CD4-positive, alpha-beta memory T cell (primary cell): Measurements from ENCODE around the gene VAV2. TPM values are rescaled to one million over a fixed set of nuclear protein-coding genes. Genes with fewer than 3 reads are reported as not detected.

Experiments used
- CTCF ChIA-PET: fragments of 350-600 bp; sonication (Branson Sonifier 250); formaldehyde crosslinking; loops from one replicate; lab custom pipeline; 2021; ENCODE audit warnings: inconsistent platforms; ENCODE audit not compliant: partially characterized antibody; lab: Charles Lee
- POLR2A ChIA-PET: fragments of 350-600 bp; sonication (Branson Sonifier 250); formaldehyde crosslinking; loops from one replicate; lab custom pipeline; 2021; ENCODE audit not compliant: partially characterized antibody; lab: Charles Lee
- DNase-seq, 5 donors: peaks; one replicate each; pipeline versions ENCODE4 v3.0.0 to v3.0.0-alpha.2; 2020 to 2022; ENCODE audit warnings: mixed read lengths in 1 of 5
- H3K27ac ChIP-seq: one replicate; pipeline ENCODE4 v1.7.0; 2013; ENCODE audit warnings: low read depth, low read length
- H3K27me3 ChIP-seq: 2 replicates; pipeline ENCODE4 v1.7.0; 2013; ENCODE audit warnings: mild to moderate bottlenecking, low read length, moderate library complexity; ENCODE audit not compliant: insufficient read depth
- H3K36me3 ChIP-seq: 2 replicates; pipeline ENCODE4 v1.7.0; 2013; ENCODE audit warnings: mild to moderate bottlenecking, low read length, moderate library complexity; ENCODE audit not compliant: insufficient read depth
- H3K4me1 ChIP-seq: 2 replicates; pipeline ENCODE4 v1.7.0; 2013; ENCODE audit warnings: mild to moderate bottlenecking, low read length, moderate library complexity; ENCODE audit not compliant: insufficient read depth
- H3K4me3 ChIP-seq, 2 donors: one replicate each; pipeline ENCODE4 v1.7.0; 2013; ENCODE audit warnings: low read length in 2 of 2, mild to moderate bottlenecking in 1 of 2
- H3K9me3 ChIP-seq, 2 donors: one replicate each; pipeline ENCODE4 v1.7.0; 2013; ENCODE audit warnings: low read length in 2 of 2, control low read depth in 1 of 2; ENCODE audit not compliant: control insufficient read depth in 1 of 2
- H3K27ac Mint-ChIP-seq, 7 donors: one replicate each; pipeline ENCODE4 v1.8.0; 2020 to 2021; ENCODE audit warnings: mixed read lengths in 7 of 7, mild to moderate bottlenecking in 6 of 7, inconsistent platforms in 3 of 7, moderate library complexity in 3 of 7
- H3K27me3 Mint-ChIP-seq, 2 donors: one replicate each; pipeline ENCODE4 v1.8.0; 2020 to 2021; ENCODE audit warnings: mixed read lengths in 2 of 2
- H3K36me3 Mint-ChIP-seq, 2 donors: one replicate each; pipeline ENCODE4 v1.8.0; 2020 to 2021; ENCODE audit warnings: mixed read lengths in 2 of 2, inconsistent platforms in 1 of 2, mild to moderate bottlenecking in 1 of 2
- H3K4me1 Mint-ChIP-seq, 4 donors: one replicate each; pipeline ENCODE4 v1.8.0; 2020 to 2021; ENCODE audit warnings: mixed read lengths in 4 of 4, mild to moderate bottlenecking in 1 of 4
- H3K4me3 Mint-ChIP-seq, 8 donors: one replicate each; pipeline ENCODE4 v1.8.0; 2020 to 2021; ENCODE audit warnings: mixed read lengths in 8 of 8, mild to moderate bottlenecking in 7 of 8, moderate library complexity in 6 of 8, inconsistent platforms in 3 of 8
- H3K9me3 Mint-ChIP-seq, 8 donors: one replicate each; pipeline ENCODE4 v1.8.0; 2020 to 2021; ENCODE audit warnings: mixed read lengths in 8 of 8, mild to moderate bottlenecking in 5 of 8, inconsistent platforms in 3 of 8, moderate library complexity in 1 of 8
- intact Hi-C: fragments of 100-400 bp; cut with micrococcal nuclease; formaldehyde crosslinking; loops from one replicate; pipeline ENCODE4 v1.15.1; 2023
- polyA plus RNA-seq, 2 donors: library from polyadenylated mRNA; unstranded; fragments of 300-500 nt; fragmentation: Illumina TruSeq; gene quantifications; one replicate each; pipeline ENCODE4 v1.2.3, GENCODE V29; 2021
- total RNA-seq, 2 experiments: library from RNA; stranded (reverse); gene quantifications; one replicate each; pipeline ENCODE4 v1.2.3, GENCODE V29; 2021

The VAV2 gene
- total and polyA plus RNA-seq, 4 experiments from 2014 or later, result 0.26 to 3.0 (median 1.0) TPM

DNA sequence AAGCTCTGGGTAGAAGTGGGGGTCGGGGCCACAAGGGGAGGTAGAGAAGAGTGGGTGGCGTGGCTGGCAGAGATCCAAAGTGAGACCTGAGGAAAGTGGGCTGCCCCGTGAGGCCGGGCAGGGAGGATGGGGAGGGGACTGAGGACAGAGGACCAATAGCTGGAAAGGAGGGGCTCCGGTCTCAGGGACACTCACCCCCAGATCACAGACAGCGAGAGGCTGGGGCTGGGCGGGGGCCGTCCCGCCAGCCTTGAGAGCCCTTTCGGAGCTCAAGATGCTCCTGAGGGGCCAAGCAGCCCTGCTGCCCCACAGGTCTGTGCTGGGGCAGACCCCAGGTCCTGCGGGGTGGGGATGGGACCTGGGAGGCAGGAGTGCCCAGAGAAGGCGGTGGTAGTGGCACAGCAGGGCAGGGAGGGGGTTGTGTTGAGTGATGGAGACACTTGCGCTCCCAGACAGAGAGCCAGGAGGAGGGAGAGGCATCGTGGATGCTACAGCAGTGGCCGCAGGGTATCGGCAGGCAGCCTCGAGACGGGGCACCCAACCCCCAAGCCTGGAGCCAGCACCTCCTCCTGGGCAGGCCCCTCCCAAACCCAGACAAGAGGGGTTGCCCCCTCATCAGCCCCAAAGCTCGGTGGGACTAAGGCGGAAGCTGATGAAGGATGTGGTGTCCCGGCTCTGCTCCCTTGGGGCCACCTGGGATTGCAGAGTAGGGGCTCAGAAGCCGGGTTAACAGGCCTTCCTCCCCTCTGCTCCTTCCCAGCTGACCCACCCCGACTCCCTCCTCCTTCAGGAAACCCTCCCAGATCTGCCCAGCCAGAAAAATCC lies 257.3 kb downstream of the VAV2 start:
- H3K27me3 ChIP-seq, result no peaks in the 10 kb centered on the region
- no peak for DNase-seq
- no peaks in the 10 kb centered on the region for H3K36me3 ChIP-seq
- peaks cover 15% of the 10 kb centered on the region for H3K4me1 ChIP-seq
- H3K4me3 Mint-ChIP-seq, result no peak overlapping the region
- H3K36me3 Mint-ChIP-seq, result no peaks in the 10 kb centered on the region
- no peak overlapping the region for H3K27ac Mint-ChIP-seq
- CTCF ChIA-PET, result interaction anchor here (2.2 kb wide), 1 partner anchor 8 kb away, joined by 10 read pairs; no protein-coding TSS in a partner anchor
- POLR2A ChIA-PET, result no interaction called here
- no peaks in the 10 kb centered on the region for H3K9me3 ChIP-seq
- H3K4me3 ChIP-seq, result no peak overlapping the region
- H3K4me1 Mint-ChIP-seq, result peaks cover 0 to 13% (median 4%) of the 10 kb centered on the region in 4 donors
- H3K9me3 Mint-ChIP-seq, result no peaks in the 10 kb centered on the region
- H3K27me3 Mint-ChIP-seq, result no peaks in the 10 kb centered on the region
- intact Hi-C loops, result no loop called here
- no peak overlapping the region for H3K27ac ChIP-seq

DNA sequence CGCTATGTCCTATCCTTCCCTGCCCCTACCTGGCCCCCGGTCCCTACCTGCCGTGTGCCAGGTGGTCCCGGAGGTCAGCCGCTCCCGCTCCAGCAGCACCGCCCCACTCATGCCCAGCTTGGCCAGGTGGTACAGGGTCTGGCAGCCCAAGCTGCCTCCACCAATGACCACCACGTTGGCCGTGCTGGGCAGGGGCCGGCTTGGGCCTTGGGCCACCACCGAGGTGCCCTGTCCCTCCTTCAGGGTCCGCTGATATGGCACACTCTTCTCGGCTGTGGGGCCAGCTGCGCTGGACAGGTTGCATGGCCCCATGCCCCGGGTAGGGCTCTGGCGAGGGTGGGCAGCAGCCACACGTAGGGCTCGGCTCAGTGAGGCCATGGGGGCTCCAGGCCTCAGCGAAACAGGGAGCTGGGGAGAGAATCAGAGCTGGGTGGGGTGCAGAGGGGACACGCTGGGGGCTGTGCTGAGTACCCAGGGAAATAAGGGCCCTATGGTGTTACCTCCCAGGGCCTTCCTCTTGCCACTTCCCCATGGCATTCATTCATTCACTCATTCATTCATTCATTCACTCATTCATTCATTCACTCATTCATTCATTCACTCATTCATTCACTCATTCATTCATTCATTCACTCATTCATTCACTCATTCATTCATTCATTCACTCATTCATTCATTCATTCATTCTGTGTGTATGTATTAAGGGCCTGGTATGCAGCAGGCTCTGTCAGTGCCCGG lies 258.2 kb downstream of the VAV2 start:
- H3K27ac ChIP-seq, result no peak overlapping the region
- Mint-ChIP-seq H3K27ac (no peak overlapping the region), H3K27me3 (no peaks in the 10 kb centered on the region), H3K36me3 (no peaks in the 10 kb centered on the region), H3K4me1 (peaks cover 0 to 9% (median 2%) of the 10 kb centered on the region in 4 donors), H3K9me3 (no peaks in the 10 kb centered on the region), H3K4me3 (no peak overlapping the region)
- H3K9me3 ChIP-seq, result no peaks in the 10 kb centered on the region
- no peaks in the 10 kb centered on the region for H3K36me3 ChIP-seq
- intact Hi-C loops, result no loop called here
- H3K4me3 ChIP-seq, result no peak overlapping the region
- peaks cover 12% of the 10 kb centered on the region for H3K4me1 ChIP-seq
- CTCF ChIA-PET, result interaction anchor here (2.2 kb wide), 1 partner anchor 9 kb away, joined by 10 read pairs; no protein-coding TSS in a partner anchor
- POLR2A ChIA-PET, result no interaction called here
- no peak for DNase-seq
- H3K27me3 ChIP-seq, result no peaks in the 10 kb centered on the region

- no peaks in the 10 kb centered on the region for H3K9me3 Mint-ChIP-seq
- H3K36me3 Mint-ChIP-seq, result no peaks in the 10 kb centered on the region
- ChIA-PET CTCF (interaction anchor here (2.2 kb wide), 1 partner anchor 9 kb away, joined by 10 read pairs; no protein-coding TSS in a partner anchor), POLR2A (no interaction called here)
- H3K27me3 Mint-ChIP-seq, result peaks cover 0 to 1% of the 10 kb centered on the region in 2 donors
- DNase-seq, result no peak
- Histone ChIP-seq H3K9me3 (no peaks in the 10 kb centered on the region), H3K27ac (no peak overlapping the region), H3K27me3 (no peaks in the 10 kb centered on the region), H3K4me3 (no peak overlapping the region), H3K4me1 (peaks cover 6% of the 10 kb centered on the region), H3K36me3 (no peaks in the 10 kb centered on the region)
- H3K4me1 Mint-ChIP-seq, result peaks cover 0 to 4% (median under 1%) of the 10 kb centered on the region in 4 donors
- intact Hi-C loops, result no loop called here
- no peak overlapping the region for H3K4me3 Mint-ChIP-seq
- H3K27ac Mint-ChIP-seq, result no peak overlapping the region
Observed at GRCh38 chr9:133733421-133733795, 258.7 kb downstream of the VAV2 start.

GRCh38 chr9:133732639-133733408 lies 259.3 kb downstream of the VAV2 start:
- intact Hi-C loops, result no loop called here
- Histone ChIP-seq H3K27ac (no peak overlapping the region), H3K4me1 (peaks cover under 1% of the 10 kb centered on the region), H3K27me3 (no peaks in the 10 kb centered on the region), H3K36me3 (no peaks in the 10 kb centered on the region), H3K9me3 (no peaks in the 10 kb centered on the region), H3K4me3 (no peak overlapping the region)
- Mint-ChIP-seq H3K9me3 (no peaks in the 10 kb centered on the region), H3K4me3 (no peak overlapping the region), H3K27me3 (peaks cover 0 to 1% of the 10 kb centered on the region in 2 donors), H3K36me3 (no peaks in the 10 kb centered on the region), H3K4me1 (peaks cover 0 to 2% (median 0%) of the 10 kb centered on the region in 4 donors), H3K27ac (no peak overlapping the region)
- no peak for DNase-seq
- POLR2A ChIA-PET, result no interaction called here
- CTCF ChIA-PET, result interaction anchor here (1.1 to 2.2 kb wide), 2 partner anchors 10 kb away, joined by 3 to 10 read pairs; no protein-coding TSS in a partner anchor

DNA sequence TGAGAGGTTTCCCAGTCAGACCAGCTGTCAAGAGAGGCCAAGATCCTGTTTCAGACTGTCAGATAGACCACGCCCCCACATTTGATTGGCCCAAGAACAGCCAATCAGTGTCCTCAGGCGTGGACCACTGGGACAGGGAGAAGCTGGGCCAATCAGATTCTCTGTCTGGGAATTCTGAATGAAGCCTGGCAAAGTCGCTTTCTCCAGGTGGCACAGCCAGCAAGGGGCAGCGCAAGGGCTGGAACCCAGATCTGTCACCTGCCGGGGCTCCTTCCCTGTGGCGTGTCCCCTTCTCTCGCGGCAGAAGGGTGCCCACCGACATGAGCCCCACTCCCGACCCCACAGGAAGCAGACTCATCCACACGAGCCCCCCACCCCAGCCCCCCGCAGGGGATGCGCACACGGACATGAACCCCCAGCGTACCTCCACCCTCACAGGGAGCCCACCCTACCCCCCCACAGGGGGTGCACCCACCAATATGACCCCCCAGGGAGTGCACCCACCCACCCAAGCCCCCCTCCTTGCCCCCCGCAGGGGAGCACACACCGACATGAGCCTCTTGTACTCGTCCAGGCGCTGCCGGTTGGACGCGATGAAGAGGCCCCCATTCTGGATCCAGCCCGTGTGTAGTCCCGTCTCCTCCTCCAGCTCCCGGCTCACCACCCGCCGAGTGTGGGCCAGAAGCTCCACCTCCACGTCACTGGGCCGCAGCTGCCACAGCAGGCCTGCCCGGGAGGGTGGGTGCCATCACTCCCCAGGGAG lies 260.1 kb downstream of the VAV2 start:
- no peaks in the 10 kb centered on the region for H3K36me3 ChIP-seq
- Mint-ChIP-seq H3K4me3 (no peak overlapping the region), H3K27me3 (peaks cover 0 to 1% of the 10 kb centered on the region in 2 donors), H3K4me1 (peaks cover 0 to under 1% (median under 1%) of the 10 kb centered on the region in 4 donors), H3K27ac (no peak overlapping the region), H3K9me3 (no peaks in the 10 kb centered on the region), H3K36me3 (no peaks in the 10 kb centered on the region)
- ChIA-PET POLR2A (no interaction called here), CTCF (interaction anchor here (1.1 kb wide), 1 partner anchor 11 kb away, joined by 3 read pairs; no protein-coding TSS in a partner anchor)
- intact Hi-C loops, result no loop called here
- H3K27me3 ChIP-seq, result no peaks in the 10 kb centered on the region
- H3K4me3 ChIP-seq, result no peak overlapping the region
- H3K27ac ChIP-seq, result no peak overlapping the region
- H3K4me1 ChIP-seq, result peaks cover 3% of the 10 kb centered on the region
- DNase-seq, result no peak
- no peaks in the 10 kb centered on the region for H3K9me3 ChIP-seq

- Histone ChIP-seq H3K36me3 (no peaks in the 10 kb centered on the region), H3K4me3 (no peak overlapping the region), H3K9me3 (no peaks in the 10 kb centered on the region), H3K27me3 (no peaks in the 10 kb centered on the region), H3K27ac (no peak overlapping the region), H3K4me1 (peaks cover 10% of the 10 kb centered on the region)
- CTCF ChIA-PET, result no interaction called here
- no peaks in the 10 kb centered on the region for H3K9me3 Mint-ChIP-seq
- no peak overlapping the region for H3K4me3 Mint-ChIP-seq
- no peak for DNase-seq
- peaks cover 1 to 8% of the 10 kb centered on the region in 2 donors for H3K27me3 Mint-ChIP-seq
- intact Hi-C loops, result no loop called here
- POLR2A ChIA-PET, result no interaction called here
- H3K27ac Mint-ChIP-seq, result no peak overlapping the region
- H3K36me3 Mint-ChIP-seq, result no peaks in the 10 kb centered on the region
- peaks cover 7 to 9% (median 8%) of the 10 kb centered on the region in 4 donors for H3K4me1 Mint-ChIP-seq
Observed at GRCh38 chr9:133730994-133731715, 261.0 kb downstream of the VAV2 start.
